CD8-positive, alpha-beta memory T cell (primary cell): ENCODE data around the gene CCR9. TPM values are rescaled to one million over a fixed set of nuclear protein-coding genes. Genes with fewer than 3 reads are reported as not detected.
A peak's percentile ranks its signal among the peaks of the same experiment; 100 is the strongest.

Source experiments
- CTCF ChIA-PET: fragments of 350-600 bp; sonication (Branson Sonifier 250); formaldehyde crosslinking; loops from one replicate; lab custom pipeline; 2021; ENCODE audit warnings: antibody characterized with exemption; lab: Charles Lee
- POLR2A ChIA-PET: fragments of 350-600 bp; sonication (Branson Sonifier 250); formaldehyde crosslinking; loops from one replicate; lab custom pipeline; 2021; ENCODE audit warnings: antibody characterized with exemption; lab: Charles Lee
- DNase-seq, 5 donors: peaks; one replicate each; pipeline versions ENCODE4 v3.0.0 to v3.0.0-alpha.2; 2020 to 2022; ENCODE audit warnings: mixed read lengths in 1 of 5
- H3K27ac ChIP-seq: one replicate; pipeline ENCODE4 v1.7.0; 2013; ENCODE audit warnings: low read depth, mild to moderate bottlenecking, low read length, moderate library complexity
- H3K27me3 ChIP-seq: 2 replicates; pipeline ENCODE4 v1.7.0; 2013; ENCODE audit warnings: low read length, mild to moderate bottlenecking; ENCODE audit not compliant: insufficient read depth, poor library complexity, severe bottlenecking
- H3K36me3 ChIP-seq: 2 replicates; pipeline ENCODE4 v1.7.0; 2013; ENCODE audit warnings: mild to moderate bottlenecking, low read length, moderate library complexity; ENCODE audit not compliant: insufficient read depth
- H3K4me1 ChIP-seq: 2 replicates; pipeline ENCODE4 v1.7.0; 2013; ENCODE audit warnings: mild to moderate bottlenecking, low read length, moderate library complexity; ENCODE audit not compliant: insufficient read depth
- H3K4me3 ChIP-seq: 2 replicates; pipeline ENCODE4 v1.7.0; 2013; ENCODE audit warnings: mild to moderate bottlenecking, low read length
- H3K9me3 ChIP-seq: 2 replicates; pipeline ENCODE4 v1.7.0; 2013; ENCODE audit warnings: mild to moderate bottlenecking, low read length
- H3K27ac Mint-ChIP-seq, 8 donors: one replicate each; pipeline ENCODE4 v1.8.0; 2020 to 2021; ENCODE audit warnings: mixed read lengths in 8 of 8, mild to moderate bottlenecking in 6 of 8, inconsistent platforms in 3 of 8, moderate library complexity in 3 of 8
- H3K27me3 Mint-ChIP-seq, 2 donors: one replicate each; pipeline ENCODE4 v1.8.0; 2020 to 2021; ENCODE audit warnings: mixed read lengths in 2 of 2, mild to moderate bottlenecking in 1 of 2, moderate library complexity in 1 of 2
- H3K36me3 Mint-ChIP-seq, 3 donors: one replicate each; pipeline ENCODE4 v1.8.0; 2020 to 2021; ENCODE audit warnings: mixed read lengths in 3 of 3, inconsistent platforms in 1 of 3, mild to moderate bottlenecking in 1 of 3
- H3K4me1 Mint-ChIP-seq, 3 donors: one replicate each; pipeline ENCODE4 v1.8.0; 2020 to 2021; ENCODE audit warnings: mixed read lengths in 3 of 3, inconsistent platforms in 1 of 3, mild to moderate bottlenecking in 1 of 3
- H3K4me3 Mint-ChIP-seq, 7 donors: one replicate each; pipeline ENCODE4 v1.8.0; 2020 to 2021; ENCODE audit warnings: mixed read lengths in 7 of 7, mild to moderate bottlenecking in 6 of 7, moderate library complexity in 4 of 7, inconsistent platforms in 2 of 7
- H3K9me3 Mint-ChIP-seq, 5 donors: one replicate each; pipeline ENCODE4 v1.8.0; 2020 to 2022; ENCODE audit warnings: mixed read lengths in 5 of 5, mild to moderate bottlenecking in 3 of 5, moderate library complexity in 2 of 5, inconsistent platforms in 1 of 5
- polyA plus RNA-seq: library from polyadenylated mRNA; unstranded; fragments of 300-500 nt; fragmentation: Illumina TruSeq; gene quantifications from one replicate; pipeline ENCODE4 v1.2.3, GENCODE V29; 2021
- total RNA-seq, 2 experiments: library from RNA; stranded (reverse); gene quantifications; one replicate each; pipeline ENCODE4 v1.2.3, GENCODE V29; 2021

The CCR9 gene
- total and polyA plus RNA-seq, 3 experiments from 2014 or later: 1.4 to 8.3 (median 7.3) TPM

DNA sequence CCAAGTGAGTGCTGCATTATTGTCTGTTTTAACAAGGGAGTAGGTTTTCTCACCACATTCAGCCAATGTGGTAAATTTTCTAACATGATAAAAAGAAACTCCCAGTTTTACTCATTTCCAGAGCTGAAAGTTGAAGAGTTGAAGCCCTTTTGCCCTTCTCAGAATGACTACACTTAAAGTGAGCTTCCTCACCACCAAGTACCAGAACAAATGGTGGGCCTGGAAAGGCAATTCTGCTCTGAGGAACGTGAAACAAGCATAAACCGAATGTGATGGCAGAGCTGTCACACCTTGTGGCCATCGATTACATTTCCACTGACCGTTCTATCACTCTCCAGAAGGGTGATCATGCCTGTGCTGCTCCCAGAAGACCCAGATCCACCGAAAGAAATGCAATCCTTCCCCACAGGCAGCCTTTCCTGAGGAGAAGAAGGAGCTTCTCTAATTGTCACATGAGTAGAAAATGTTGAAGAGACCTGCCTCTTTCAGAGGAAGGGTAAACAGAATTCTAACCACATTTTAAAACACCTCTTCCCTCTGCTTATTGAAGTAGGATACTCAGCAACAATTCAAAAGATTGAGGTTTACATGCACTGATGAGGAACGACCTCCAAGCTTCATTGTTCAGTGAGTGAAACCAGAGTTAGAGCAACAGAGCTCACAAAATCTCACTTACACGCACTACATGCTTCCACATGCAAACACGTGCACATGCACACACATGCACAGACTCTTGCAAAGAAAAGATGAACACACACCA, 21.4 kb upstream of the CCR9 start:
- H3K9me3 ChIP-seq: no peaks in the 10 kb centered on the region
- H3K9me3 Mint-ChIP-seq: peaks cover 0 to 6% (median 4%) of the 10 kb centered on the region in 5 donors
- H3K27me3 ChIP-seq: no peaks in the 10 kb centered on the region
- H3K4me3 Mint-ChIP-seq: peak overlapping the region in 3 of 7 donors; percentile 10 to 56 (median 37)
- H3K27ac ChIP-seq: no peak overlapping the region
- peaks cover 11 to 12% of the 10 kb centered on the region in 2 donors for H3K27me3 Mint-ChIP-seq
- no peaks in the 10 kb centered on the region for H3K36me3 ChIP-seq
- H3K4me3 ChIP-seq: no peak overlapping the region
- peaks cover 22 to 77% (median 39%) of the 10 kb centered on the region in 3 donors for H3K4me1 Mint-ChIP-seq
- peaks cover 0 to 12% (median 3%) of the 10 kb centered on the region in 3 donors for H3K36me3 Mint-ChIP-seq
- H3K4me1 ChIP-seq: peaks cover 24% of the 10 kb centered on the region
- POLR2A ChIA-PET: interaction anchor here (0.6 to 1.2 kb wide), 6 partner anchors 12 to 33 kb away, joined by 3 to 5 read pairs (median 4); no protein-coding TSS in a partner anchor
- CTCF ChIA-PET: interaction anchor here (0.6 to 1.5 kb wide), 7 partner anchors 10 to 58 kb away, joined by 3 to 8 read pairs (median 3); partner anchors contain the start of gene LZTFL1
- peak in 2 of 5 donors; percentile 24 to 36 for DNase-seq
- peak overlapping the region in 2 of 8 donors; percentile 27 to 76 for H3K27ac Mint-ChIP-seq

DNA sequence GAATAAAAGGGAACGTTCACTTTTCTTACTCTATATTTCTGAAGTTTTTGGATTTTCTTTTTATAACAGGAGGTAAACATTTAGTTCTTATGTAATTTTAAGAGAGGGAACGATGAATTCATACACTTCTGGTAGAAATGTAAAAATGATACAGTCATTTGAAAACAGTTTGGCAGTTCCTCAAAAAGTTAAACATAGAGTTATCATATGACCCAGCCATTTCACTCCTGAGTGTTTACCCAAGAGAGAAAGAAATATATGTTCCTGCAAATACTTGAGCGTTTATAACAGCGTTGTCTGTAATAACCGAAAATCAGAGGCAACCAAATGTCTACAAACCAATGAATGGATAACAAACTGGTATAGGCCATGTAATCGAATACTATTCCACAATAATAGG, 20.8 kb upstream of the CCR9 start:
- peaks cover 0 to 12% (median 3%) of the 10 kb centered on the region in 3 donors for H3K36me3 Mint-ChIP-seq
- H3K4me1 ChIP-seq: peaks cover 30% of the 10 kb centered on the region
- H3K27ac Mint-ChIP-seq: no peak overlapping the region

GRCh38 chr3:45868213-45868612, 18.1 kb upstream of the CCR9 start:
- Mint-ChIP-seq H3K4me1 (peaks cover 44 to 82% (median 60%) of the 10 kb centered on the region in 3 donors), H3K4me3 (no peak overlapping the region), H3K9me3 (peaks cover 2 to 6% (median 4%) of the 10 kb centered on the region in 5 donors), H3K27me3 (peaks cover 12 to 13% of the 10 kb centered on the region in 2 donors), H3K36me3 (peaks cover 3 to 8% (median 3%) of the 10 kb centered on the region in 3 donors), H3K27ac (no peak overlapping the region)
- no peaks in the 10 kb centered on the region for H3K9me3 ChIP-seq
- no peak overlapping the region for H3K27ac ChIP-seq
- H3K4me1 ChIP-seq: peaks cover 41% of the 10 kb centered on the region
- no peak overlapping the region for H3K4me3 ChIP-seq
- no peaks in the 10 kb centered on the region for H3K36me3 ChIP-seq
- H3K27me3 ChIP-seq: no peaks in the 10 kb centered on the region
- DNase-seq: no peak
- ChIA-PET POLR2A (interaction anchor here (0.9 to 2.0 kb wide), 3 partner anchors 9 to 25 kb away, joined by 3 to 10 read pairs (median 3); no protein-coding TSS in a partner anchor), CTCF (interaction anchor here (1.3 kb wide), 1 partner anchor 28 kb away, joined by 3 read pairs; no protein-coding TSS in a partner anchor)

More for the DNA sequence above, 20.8 kb upstream of the CCR9 start:
- Histone ChIP-seq H3K36me3 (no peaks in the 10 kb centered on the region), H3K9me3 (no peaks in the 10 kb centered on the region), H3K4me3 (no peak overlapping the region), H3K27ac (no peak overlapping the region), H3K27me3 (no peaks in the 10 kb centered on the region)
- H3K9me3 Mint-ChIP-seq: peaks cover 0 to 6% (median 4%) of the 10 kb centered on the region in 5 donors
- ChIA-PET POLR2A (interaction anchor here (0.9 to 1.2 kb wide), 4 partner anchors 12 to 26 kb away, joined by 4 read pairs; no protein-coding TSS in a partner anchor), CTCF (interaction anchor here (0.8 to 1.5 kb wide), 4 partner anchors 10 to 24 kb away, joined by 3 to 8 read pairs (median 4); partner anchors contain the start of gene LZTFL1)
- peaks cover 11 to 12% of the 10 kb centered on the region in 2 donors for H3K27me3 Mint-ChIP-seq
- H3K4me1 Mint-ChIP-seq: peaks cover 28 to 77% (median 45%) of the 10 kb centered on the region in 3 donors
- no peak for DNase-seq
- H3K4me3 Mint-ChIP-seq: peak overlapping the region in 1 of 7 donors; percentile 56

GRCh38 chr3:45868650-45869049, 17.7 kb upstream of the CCR9 start:
- H3K4me3 Mint-ChIP-seq: no peak overlapping the region
- H3K27me3 Mint-ChIP-seq: peaks cover 10 to 12% of the 10 kb centered on the region in 2 donors
- peaks cover 0 to 4% (median 3%) of the 10 kb centered on the region in 3 donors for H3K36me3 Mint-ChIP-seq
- peaks cover 41% of the 10 kb centered on the region for H3K4me1 ChIP-seq
- H3K9me3 Mint-ChIP-seq: peaks cover 2 to 3% (median 2%) of the 10 kb centered on the region in 5 donors
- H3K27ac ChIP-seq: no peak overlapping the region
- H3K4me1 Mint-ChIP-seq: peaks cover 44 to 80% (median 60%) of the 10 kb centered on the region in 3 donors
- no peak for DNase-seq
- ChIA-PET CTCF (interaction anchor here (1.3 kb wide), 1 partner anchor 28 kb away, joined by 3 read pairs; no protein-coding TSS in a partner anchor), POLR2A (interaction anchor here (0.9 to 2.0 kb wide), 3 partner anchors 9 to 24 kb away, joined by 3 to 10 read pairs (median 3); no protein-coding TSS in a partner anchor)
- peak overlapping the region in 3 of 8 donors; percentile 42 to 47 (median 46) for H3K27ac Mint-ChIP-seq
- no peaks in the 10 kb centered on the region for H3K36me3 ChIP-seq
- H3K9me3 ChIP-seq: no peaks in the 10 kb centered on the region
- no peaks in the 10 kb centered on the region for H3K27me3 ChIP-seq
- H3K4me3 ChIP-seq: no peak overlapping the region

DNA sequence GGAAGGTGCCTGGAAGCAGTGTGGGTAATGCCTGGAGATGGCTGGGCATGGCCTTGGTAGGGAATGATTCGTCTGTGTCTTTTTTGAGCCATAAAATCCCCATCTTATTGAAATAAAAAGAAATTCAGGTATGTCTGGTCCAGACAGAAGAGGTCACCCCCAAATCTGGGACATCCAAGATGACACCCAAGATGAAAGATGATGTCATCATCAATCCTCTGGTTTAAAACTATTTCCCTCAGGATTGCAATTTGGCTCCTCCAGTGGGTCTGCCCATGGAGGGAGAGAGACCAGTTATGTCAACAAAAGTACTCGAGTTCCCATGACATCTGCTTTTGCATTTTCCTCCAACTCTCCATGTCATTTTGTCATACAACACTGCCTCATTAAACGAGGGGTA, 16.7 kb upstream of the CCR9 start:
- Histone ChIP-seq H3K9me3 (no peaks in the 10 kb centered on the region), H3K27me3 (peaks cover 2% of the 10 kb centered on the region), H3K36me3 (no peaks in the 10 kb centered on the region), H3K4me3 (peak overlapping the region; percentile 14), H3K27ac (no peak overlapping the region), H3K4me1 (peaks cover 39% of the 10 kb centered on the region)
- ChIA-PET POLR2A (interaction anchor here (0.7 to 1.1 kb wide), 2 partner anchors 11 to 39 kb away, joined by 3 to 5 read pairs; no protein-coding TSS in a partner anchor), CTCF (no interaction called here)
- Mint-ChIP-seq H3K4me1 (peaks cover 44 to 83% (median 60%) of the 10 kb centered on the region in 3 donors), H3K27ac (peak overlapping the region in 5 of 8 donors; percentile 41 to 83 (median 56)), H3K27me3 (peaks cover 11 to 14% of the 10 kb centered on the region in 2 donors), H3K36me3 (peaks cover 0 to 6% (median 0%) of the 10 kb centered on the region in 3 donors), H3K9me3 (peaks cover 0 to 6% (median 4%) of the 10 kb centered on the region in 5 donors), H3K4me3 (peak overlapping the region in 6 of 7 donors; percentile 22 to 54 (median 46))
- no peak for DNase-seq

- Mint-ChIP-seq H3K4me3 (peak overlapping the region; percentile 9 to 54 (median 45)), H3K9me3 (peaks cover 0 to 6% (median 4%) of the 10 kb centered on the region in 5 donors), H3K27ac (peak overlapping the region in 7 of 8 donors; percentile 41 to 86 (median 61)), H3K36me3 (peaks cover 0 to 6% (median 0%) of the 10 kb centered on the region in 3 donors), H3K27me3 (peaks cover 8 to 19% of the 10 kb centered on the region in 2 donors), H3K4me1 (peaks cover 39 to 83% (median 58%) of the 10 kb centered on the region in 3 donors)
- ChIA-PET POLR2A (interaction anchor here (0.7 to 1.1 kb wide), 2 partner anchors 11 to 38 kb away, joined by 3 to 5 read pairs; no protein-coding TSS in a partner anchor), CTCF (no interaction called here)
- H3K27ac ChIP-seq: no peak overlapping the region
- peaks cover 35% of the 10 kb centered on the region for H3K4me1 ChIP-seq
- H3K9me3 ChIP-seq: no peaks in the 10 kb centered on the region
- peaks cover 3% of the 10 kb centered on the region for H3K27me3 ChIP-seq
- no peaks in the 10 kb centered on the region for H3K36me3 ChIP-seq
- H3K4me3 ChIP-seq: peak overlapping the region; percentile 14
- peak; percentile 57 to 91 (median 88) for DNase-seq
Measured at GRCh38 chr3:45870099-45870498, 16.2 kb upstream of the CCR9 start.

- no peaks in the 10 kb centered on the region for H3K36me3 ChIP-seq
- peak overlapping the region in 1 of 8 donors; percentile 66 for H3K27ac Mint-ChIP-seq
- no peak for DNase-seq
- peaks cover 3% of the 10 kb centered on the region for H3K27me3 ChIP-seq
- H3K4me1 Mint-ChIP-seq: peaks cover 36 to 78% (median 52%) of the 10 kb centered on the region in 3 donors
- peaks cover 0 to 6% (median 0%) of the 10 kb centered on the region in 3 donors for H3K36me3 Mint-ChIP-seq
- peaks cover 29% of the 10 kb centered on the region for H3K4me1 ChIP-seq
- no peak overlapping the region for H3K4me3 ChIP-seq
- H3K4me3 Mint-ChIP-seq: peak overlapping the region in 1 of 7 donors; percentile 38
- no peaks in the 10 kb centered on the region for H3K9me3 ChIP-seq
- no peak overlapping the region for H3K27ac ChIP-seq
- ChIA-PET CTCF (interaction anchor here (1.1 to 1.6 kb wide), 3 partner anchors 9 to 30 kb away, joined by 3 to 7 read pairs (median 3); no protein-coding TSS in a partner anchor), POLR2A (interaction anchor here (0.9 to 1.3 kb wide), 4 partner anchors 9 to 30 kb away, joined by 3 to 4 read pairs (median 3); no protein-coding TSS in a partner anchor)
- H3K9me3 Mint-ChIP-seq: peaks cover 0 to 6% (median 4%) of the 10 kb centered on the region in 5 donors
- H3K27me3 Mint-ChIP-seq: peaks cover 11 to 25% of the 10 kb centered on the region in 2 donors
Measured at GRCh38 chr3:45871780-45872179, 14.6 kb upstream of the CCR9 start.
